HG03097 (cell line): ENCODE data around the gene SIK3.

Source experiments
- ATAC-seq: cut with Tn5 transposase; IDR thresholded peaks from one replicate; pipeline ENCODE4 v1.9.1; 2021; ENCODE audit not compliant: unreplicated experiment, low FRiP score

Gene SIK3

DNA sequence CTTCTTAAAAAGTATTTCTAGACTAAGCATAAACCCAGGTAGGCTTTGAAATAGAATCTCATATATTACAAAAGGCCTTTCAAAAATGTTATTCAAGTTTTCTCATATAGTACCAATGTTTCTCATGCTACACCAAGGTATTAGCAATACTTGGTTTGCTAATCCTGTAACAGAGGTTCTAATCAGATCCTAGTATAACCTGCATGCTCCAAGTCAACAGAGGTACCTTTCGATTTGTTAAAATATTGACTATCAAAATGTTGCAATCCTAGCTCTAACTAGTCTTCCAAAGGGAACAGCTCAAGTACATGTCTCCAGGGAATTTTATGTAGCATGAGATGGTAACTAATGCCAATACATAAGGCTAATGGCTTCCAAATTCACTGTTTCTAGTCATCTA, 162.7 kb downstream of the SIK3 start:
- no peak for ATAC-seq

- ATAC-seq = no peak
Measured at GRCh38 chr11:116935089-116935488, 163.1 kb downstream of the SIK3 start.

GRCh38 chr11:116933961-116934360, 164.3 kb downstream of the SIK3 start:
- no peak for ATAC-seq

GRCh38 chr11:116932181-116932580, 166.0 kb downstream of the SIK3 start:
- no peak for ATAC-seq

GRCh38 chr11:116931206-116931953, 166.8 kb downstream of the SIK3 start:
- ATAC-seq = no peak

- no peak for ATAC-seq
Measured at GRCh38 chr11:116930586-116930985, 167.6 kb downstream of the SIK3 start.

DNA sequence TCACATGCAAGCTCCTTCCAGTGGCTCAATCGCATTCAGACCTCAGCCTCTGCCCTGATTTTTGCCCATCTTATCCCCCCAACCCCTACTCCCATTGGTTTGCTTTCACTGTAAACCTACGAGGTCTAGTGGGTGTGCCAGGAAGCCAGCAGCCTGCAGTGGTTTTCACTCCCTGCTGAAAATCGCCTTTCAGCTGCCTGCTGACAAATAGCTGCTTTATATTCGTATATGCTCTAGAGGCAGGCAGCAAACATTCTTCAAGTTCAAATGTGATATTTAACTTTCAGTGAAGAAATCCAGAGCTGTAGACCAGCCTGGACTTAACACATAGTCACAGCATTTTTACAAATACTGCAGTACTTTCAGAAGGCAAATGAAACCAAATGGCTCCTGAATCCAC, 168.1 kb downstream of the SIK3 start:
- no peak for ATAC-seq

DNA sequence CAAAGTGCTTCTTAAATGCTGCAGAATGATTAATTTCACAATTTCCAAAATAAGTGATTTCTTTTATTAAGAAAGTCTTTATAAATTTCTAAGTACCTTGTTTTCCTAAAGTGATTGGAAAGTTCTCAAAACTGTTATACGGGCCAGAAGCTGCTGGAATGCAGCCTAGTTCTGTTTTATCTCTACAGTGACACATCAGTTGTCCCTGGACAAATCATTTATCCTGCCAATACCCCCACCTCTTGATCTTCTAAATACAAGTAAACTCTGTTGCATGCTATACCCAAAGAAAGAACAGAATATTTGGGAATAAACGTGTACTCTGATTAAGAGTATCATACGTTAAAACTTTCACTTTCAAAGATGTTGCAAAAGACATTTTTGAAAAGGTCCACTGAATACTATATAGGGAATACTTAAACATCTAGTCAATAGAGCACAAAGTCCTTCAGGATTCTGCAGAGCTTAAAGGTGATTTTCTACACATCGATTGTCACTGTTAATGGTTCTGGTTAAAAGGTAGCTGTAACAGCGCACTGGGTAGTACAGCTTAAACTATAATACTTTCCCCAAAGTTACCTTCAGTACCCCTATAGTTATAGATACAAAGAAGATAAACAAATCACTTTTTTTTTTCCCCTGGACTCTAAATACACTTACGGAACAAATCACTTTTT, 168.7 kb downstream of the SIK3 start:
- no peak for ATAC-seq

DNA sequence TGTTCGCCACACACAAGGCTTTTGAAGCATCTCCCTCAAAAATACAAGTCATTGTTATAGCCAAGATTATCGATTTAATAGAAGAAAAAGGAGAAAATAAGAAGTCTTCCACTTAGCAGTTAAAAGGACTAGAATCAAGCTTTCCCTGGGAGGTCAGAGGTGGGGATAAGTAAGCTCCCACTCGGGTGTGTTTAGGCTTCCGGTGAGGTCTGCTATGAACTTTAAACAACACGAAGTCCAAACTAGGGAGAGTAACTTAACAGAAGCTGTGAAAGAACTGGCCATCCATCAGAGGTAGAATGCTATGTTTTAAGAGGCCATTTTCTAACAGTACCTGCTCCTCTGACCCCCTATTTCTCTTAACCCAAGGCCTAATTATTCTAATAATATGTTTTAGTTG, 169.4 kb downstream of the SIK3 start:
- ATAC-seq = no peak

- no peak for ATAC-seq
Measured at GRCh38 chr11:116928102-116928777, 170.0 kb downstream of the SIK3 start.

GRCh38 chr11:116927163-116927974, 170.9 kb downstream of the SIK3 start:
- no peak for ATAC-seq

GRCh38 chr11:116925050-116925449, 173.2 kb downstream of the SIK3 start:
- ATAC-seq = no peak

GRCh38 chr11:116918925-116919655, 179.1 kb downstream of the SIK3 start:
- ATAC-seq = no peak

DNA sequence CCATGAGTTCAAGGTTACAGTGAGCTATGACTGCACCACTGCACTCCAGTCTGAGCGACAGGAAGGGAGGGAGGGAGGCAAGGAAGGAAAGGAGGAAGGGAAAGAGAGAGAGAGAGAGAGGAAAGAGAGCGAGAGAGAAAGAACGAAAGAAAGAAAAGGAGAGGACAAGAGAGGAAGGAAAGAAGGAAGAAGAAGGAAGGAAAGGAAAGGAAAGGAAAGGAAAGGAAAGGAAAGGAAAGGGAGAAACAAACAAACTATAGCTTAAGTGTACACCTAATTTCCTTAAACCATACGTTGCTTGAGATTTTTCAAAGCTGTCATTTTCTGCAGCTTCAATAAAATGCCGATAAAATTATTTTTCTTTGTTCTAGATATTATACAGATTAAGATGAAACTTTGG, 180.6 kb downstream of the SIK3 start:
- ATAC-seq = no peak

- no peak for ATAC-seq
Measured at GRCh38 chr11:116916886-116917285, 181.3 kb downstream of the SIK3 start.

- ATAC-seq = no peak
Measured at GRCh38 chr11:116916052-116916451, 182.2 kb downstream of the SIK3 start.

DNA sequence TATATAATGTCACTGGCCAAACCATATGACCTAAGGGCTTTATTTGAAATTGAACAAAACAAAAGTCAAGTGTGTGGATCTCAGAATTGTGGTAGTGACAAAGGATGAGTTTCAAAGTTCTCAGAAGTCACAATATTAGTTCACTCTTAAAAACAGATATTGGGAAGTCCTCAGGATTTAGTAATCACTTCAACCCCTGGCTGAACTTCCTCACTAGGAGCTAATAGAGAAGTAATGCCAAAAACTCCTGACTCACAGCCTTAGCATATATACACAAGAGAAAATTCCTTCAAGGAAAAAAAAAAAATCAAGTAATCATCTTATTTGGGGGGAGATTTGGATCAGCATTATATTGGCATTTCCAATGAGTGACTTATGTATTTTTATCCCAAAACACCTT, 185.2 kb downstream of the SIK3 start:
- ATAC-seq = no peak

- ATAC-seq = no peak
Measured at GRCh38 chr11:116911976-116912734, 186.1 kb downstream of the SIK3 start.

DNA sequence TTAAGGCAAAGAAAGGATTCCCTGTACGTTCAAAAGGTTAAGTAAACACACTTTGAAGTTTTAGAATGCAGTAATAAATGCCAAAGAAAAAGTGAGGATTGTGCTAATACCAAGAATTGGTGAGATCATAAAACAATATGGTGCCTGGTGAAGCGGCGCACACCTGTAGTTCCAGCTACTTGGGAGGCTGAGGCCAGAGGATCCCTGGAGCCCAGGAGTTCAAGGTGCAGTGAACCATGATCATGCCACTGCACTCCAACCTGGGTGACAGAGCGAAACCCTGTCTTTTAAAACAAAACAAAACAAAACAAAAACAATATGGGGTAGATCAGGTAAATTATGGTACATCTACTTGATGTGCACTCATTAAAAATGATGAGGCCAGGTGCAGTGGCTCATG, 187.4 kb downstream of the SIK3 start:
- ATAC-seq = no peak

- ATAC-seq = no peak
Measured at GRCh38 chr11:116910378-116910777, 187.8 kb downstream of the SIK3 start.
